ENCODE measurements around the gene RANBP1. TPM values are rescaled to one million over a fixed set of nuclear protein-coding genes. Genes with fewer than 3 reads are reported as not detected.

The RANBP1 gene
- total RNA-seq, 1 donor from 2014 or later = 177 TPM

GRCh38 chr22:20145206-20145831 lies 29.4 kb downstream of the RANBP1 start:
- Histone ChIP-seq H3K27me3 (no peaks in the 10 kb centered on the region), H3K36me3 (peaks cover 0 to 16% of the 10 kb centered on the region in 2 donors)

GRCh38 chr22:20145832-20146223 lies 29.9 kb downstream of the RANBP1 start:
- H3K4me1 ChIP-seq = no peaks in the 10 kb centered on the region
- intact Hi-C loops (cut with DNase I) = no loop called here
- H3K4me3 ChIP-seq = no peak overlapping the region
- no peaks in the 10 kb centered on the region for H3K9me3 ChIP-seq
- DNase-seq (ENCODE audit: extremely low spot score in 2 of 2) = no peak
- H3K27me3 ChIP-seq = no peaks in the 10 kb centered on the region
- TF ChIP-seq POLR2AphosphoS5 (IDR thresholded peaks at IDR 0.05; ENCODE audit: insufficient read depth in 1 of 2, low read depth in 1 of 2) = no peak
- H3K27ac ChIP-seq = no peak overlapping the region
- H3K36me3 ChIP-seq = peaks cover 0 to 16% of the 10 kb centered on the region in 2 donors

More at GRCh38 chr22:20145206-20145831, 29.4 kb downstream of the RANBP1 start:
- intact Hi-C loops (cut with DNase I) = no loop called here
- Histone ChIP-seq H3K4me3 (no peak overlapping the region), H3K4me1 (no peaks in the 10 kb centered on the region), H3K9me3 (no peaks in the 10 kb centered on the region), H3K27ac (no peak overlapping the region)
- DNase-seq (ENCODE audit: extremely low spot score in 2 of 2) = no peak
- TF ChIP-seq CTCF (IDR thresholded peaks at IDR 0.05) = no peak
- no peak for TF ChIP-seq POLR2A (IDR thresholded peaks at IDR 0.05)
- no peak for TF ChIP-seq POLR2AphosphoS5 (IDR thresholded peaks at IDR 0.05; ENCODE audit: insufficient read depth in 1 of 2, low read depth in 1 of 2)

- Histone ChIP-seq H3K9me3 (no peaks in the 10 kb centered on the region), H3K4me1 (no peaks in the 10 kb centered on the region), H3K4me3 (no peak overlapping the region), H3K27me3 (no peaks in the 10 kb centered on the region), H3K36me3 (peaks cover 0 to 11% of the 10 kb centered on the region in 2 donors), H3K27ac (no peak overlapping the region)
- DNase-seq (ENCODE audit: extremely low spot score in 2 of 2) = no peak
- intact Hi-C loops (cut with DNase I) = no loop called here
- TF ChIP-seq POLR2AphosphoS5 (IDR thresholded peaks at IDR 0.05; ENCODE audit: insufficient read depth in 1 of 2, low read depth in 1 of 2) (no peak), CTCF (IDR thresholded peaks at IDR 0.05) (no peak), POLR2A (IDR thresholded peaks at IDR 0.05) (no peak)
Observed at GRCh38 chr22:20146777-20147176, 30.9 kb downstream of the RANBP1 start.

- Histone ChIP-seq H3K27ac (no peak overlapping the region), H3K36me3 (peaks cover 0 to 11% of the 10 kb centered on the region in 2 donors), H3K4me1 (no peaks in the 10 kb centered on the region), H3K9me3 (no peaks in the 10 kb centered on the region), H3K4me3 (no peak overlapping the region), H3K27me3 (no peaks in the 10 kb centered on the region)
- intact Hi-C loops (cut with DNase I) = no loop called here
- TF ChIP-seq POLR2AphosphoS5 (IDR thresholded peaks at IDR 0.05; ENCODE audit: insufficient read depth in 1 of 2, low read depth in 1 of 2) (no peak), CTCF (IDR thresholded peaks at IDR 0.05) (no peak), POLR2A (IDR thresholded peaks at IDR 0.05) (no peak)
- DNase-seq (ENCODE audit: extremely low spot score in 2 of 2) = no peak
Observed at GRCh38 chr22:20147237-20147988, 31.5 kb downstream of the RANBP1 start.

GRCh38 chr22:20148414-20148813 lies 32.5 kb downstream of the RANBP1 start:
- intact Hi-C loops (cut with DNase I) = no loop called here
- H3K27me3 ChIP-seq = no peaks in the 10 kb centered on the region
- H3K4me1 ChIP-seq = no peaks in the 10 kb centered on the region
- H3K27ac ChIP-seq = no peak overlapping the region
- peaks cover 0 to 7% of the 10 kb centered on the region in 2 donors for H3K36me3 ChIP-seq
- DNase-seq (ENCODE audit: extremely low spot score in 2 of 2) = no peak
- H3K4me3 ChIP-seq = no peak overlapping the region
- H3K9me3 ChIP-seq = no peaks in the 10 kb centered on the region
- TF ChIP-seq CTCF (IDR thresholded peaks at IDR 0.05) (no peak), POLR2AphosphoS5 (IDR thresholded peaks at IDR 0.05; ENCODE audit: insufficient read depth in 1 of 2, low read depth in 1 of 2) (no peak), POLR2A (IDR thresholded peaks at IDR 0.05) (no peak)

Data from vagina (tissue), 2 donors.